Esophagus muscularis mucosa (tissue), 4 donors: Measurements from ENCODE around the gene PPP3CA. TPM values are rescaled to one million over a fixed set of nuclear protein-coding genes. Genes with fewer than 3 reads are reported as not detected.

Experiments used
- DNase-seq: peaks from one replicate; pipeline ENCODE4 v3.0.0-alpha.2; 2017; ENCODE audit errors: extremely low spot score
- H3K27ac ChIP-seq, 4 donors: fragments of 200-600 bp; sonication (generic); replicated peaks in 1 of 4; 1 replicate in 3 of 4; 2 replicates in 1 of 4; pipeline ENCODE4 v1.5.1; 2016 to 2019; ENCODE audit warnings: mild to moderate bottlenecking in 1 of 4
- H3K27me3 ChIP-seq, 4 donors: fragments of 200-600 bp; sonication (generic); one replicate each; pipeline versions ENCODE4 v1.5.1 to v1.6.0; 2016 to 2019
- H3K36me3 ChIP-seq, 4 donors: fragments of 200-600 bp; sonication (generic); one replicate each; pipeline ENCODE4 v1.5.1; 2016 to 2019
- H3K4me1 ChIP-seq, 4 donors: fragments of 200-600 bp; sonication (generic); one replicate each; pipeline ENCODE4 v1.5.1; 2016 to 2019
- H3K4me3 ChIP-seq, 4 donors: fragments of 200-600 bp; sonication (generic); 1 replicate in 2 of 4; 2 replicates in 2 of 4; pipeline ENCODE4 v1.5.1; 2016 to 2019; ENCODE audit warnings: mild to moderate bottlenecking in 4 of 4, moderate library complexity in 1 of 4
- H3K9me3 ChIP-seq, 4 donors: fragments of 200-600 bp; sonication (generic); 1 replicate in 3 of 4; 2 replicates in 1 of 4; pipeline ENCODE4 v1.5.1; 2016 to 2019
- EP300 ChIP-seq: sonication (generic); formaldehyde crosslinking; IDR thresholded peaks from one replicate; pipeline ENCODE4 v1.6.1; 2017; ENCODE audit warnings: antibody characterized with exemption
- POLR2A ChIP-seq: fragments of 450-650 bp; IDR thresholded peaks from one replicate; pipeline ENCODE4 v1.6.1; 2017; ENCODE audit warnings: antibody characterized with exemption, moderate library complexity, mild to moderate bottlenecking, low read depth
- POLR2AphosphoS5 ChIP-seq, 2 donors: sonication (generic); formaldehyde crosslinking; IDR thresholded peaks; one replicate each; pipeline ENCODE4 v1.6.1; 2017; ENCODE audit warnings: antibody characterized with exemption in 2 of 2
- WGBS: methylation state at CpG from one replicate; pipeline ENCODE4 v1.1.5; 2018; 5-methylcytosine and 5-hydroxymethylcytosine counted together
- intact Hi-C: fragments of 100-400 bp; cut with DNase I; formaldehyde crosslinking; loops from one replicate; pipeline ENCODE4 v1.15.1; 2023
- total RNA-seq, 4 donors: library from RNA; depleted of rRNA; stranded (reverse); fragments of >200 nt; gene quantifications; one replicate each; pipeline versions ENCODE4 v1.1.0 to v1.2.1, GENCODE V29; 2016
- TF ChIP-seq, protein P1 (sequence below), 3 experiments: fragments of 200-600 bp in 2 of 3; fragments of 450-650 bp in 1 of 3; sonication (generic) in 2 of 3; IDR thresholded peaks; one replicate each; pipeline ENCODE4 v1.5.1; 2017 to 2019; ENCODE audit warnings: antibody characterized with exemption in 3 of 3, mild to moderate bottlenecking in 2 of 3, moderate library complexity in 1 of 3

The PPP3CA gene
- total RNA-seq, 4 donors from 2014 or later: 21.3 to 31.6 (median 23.3) TPM

DNA sequence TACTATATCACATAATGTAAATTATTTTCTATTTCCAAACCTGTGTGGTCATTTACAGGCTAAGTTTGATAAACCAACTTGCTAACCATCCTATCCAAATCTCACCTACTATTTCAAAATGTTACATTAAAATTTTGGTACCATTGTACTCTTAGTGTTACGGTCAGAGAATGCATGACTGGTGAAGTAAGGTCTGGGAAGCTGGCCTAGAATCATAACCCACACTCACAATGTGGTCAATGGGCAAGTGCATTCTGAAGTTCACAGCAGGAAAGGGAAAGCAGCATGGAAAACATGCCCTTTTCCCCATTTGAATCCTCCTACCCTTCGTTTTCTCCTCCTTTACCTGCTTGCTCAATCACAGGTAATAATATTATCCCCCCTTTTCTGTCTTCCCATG is 54.4 kb downstream of the PPP3CA start:
- intact Hi-C loops: no loop called here
- no peaks in the 10 kb centered on the region for H3K36me3 ChIP-seq
- no peak for TF ChIP-seq POLR2AphosphoS5 (IDR thresholded peaks at IDR 0.05)
- no peak for TF ChIP-seq POLR2A
- TF ChIP-seq, protein P1, sequence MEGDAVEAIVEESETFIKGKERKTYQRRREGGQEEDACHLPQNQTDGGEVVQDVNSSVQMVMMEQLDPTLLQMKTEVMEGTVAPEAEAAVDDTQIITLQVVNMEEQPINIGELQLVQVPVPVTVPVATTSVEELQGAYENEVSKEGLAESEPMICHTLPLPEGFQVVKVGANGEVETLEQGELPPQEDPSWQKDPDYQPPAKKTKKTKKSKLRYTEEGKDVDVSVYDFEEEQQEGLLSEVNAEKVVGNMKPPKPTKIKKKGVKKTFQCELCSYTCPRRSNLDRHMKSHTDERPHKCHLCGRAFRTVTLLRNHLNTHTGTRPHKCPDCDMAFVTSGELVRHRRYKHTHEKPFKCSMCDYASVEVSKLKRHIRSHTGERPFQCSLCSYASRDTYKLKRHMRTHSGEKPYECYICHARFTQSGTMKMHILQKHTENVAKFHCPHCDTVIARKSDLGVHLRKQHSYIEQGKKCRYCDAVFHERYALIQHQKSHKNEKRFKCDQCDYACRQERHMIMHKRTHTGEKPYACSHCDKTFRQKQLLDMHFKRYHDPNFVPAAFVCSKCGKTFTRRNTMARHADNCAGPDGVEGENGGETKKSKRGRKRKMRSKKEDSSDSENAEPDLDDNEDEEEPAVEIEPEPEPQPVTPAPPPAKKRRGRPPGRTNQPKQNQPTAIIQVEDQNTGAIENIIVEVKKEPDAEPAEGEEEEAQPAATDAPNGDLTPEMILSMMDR (IDR thresholded peaks at IDR 0.05): no peak
- no peak for TF ChIP-seq EP300
- 84% methylated on average over 2 of the region's 2 CpGs for WGBS
- no peaks in the 10 kb centered on the region for H3K9me3 ChIP-seq
- no peak overlapping the region for H3K27ac ChIP-seq
- peaks cover 12 to 36% (median 32%) of the 10 kb centered on the region in 4 donors for H3K4me1 ChIP-seq
- no peaks in the 10 kb centered on the region for H3K27me3 ChIP-seq
- H3K4me3 ChIP-seq: no peak overlapping the region
- no peak for DNase-seq

DNA sequence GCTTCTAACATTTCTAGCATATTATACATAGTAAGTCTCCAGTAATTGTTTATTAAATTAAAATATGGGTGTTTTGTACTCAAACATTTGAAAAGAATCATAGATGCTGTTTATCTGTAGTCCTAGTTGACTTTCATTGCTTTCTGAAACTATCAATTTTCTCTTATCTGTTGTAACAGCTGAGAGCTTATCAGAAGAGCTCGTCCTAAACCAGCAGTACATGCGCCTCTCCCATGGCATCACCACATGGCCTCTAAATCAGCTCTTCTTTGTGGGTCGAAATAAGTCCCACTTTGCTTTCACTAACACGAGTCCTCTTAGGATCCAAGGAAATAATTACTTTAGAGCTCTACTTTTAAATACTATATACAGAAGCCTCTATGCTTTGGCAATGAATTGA is 55.1 kb downstream of the PPP3CA start:
- Histone ChIP-seq H3K27ac (no peak overlapping the region), H3K4me3 (no peak overlapping the region), H3K27me3 (no peaks in the 10 kb centered on the region), H3K36me3 (no peaks in the 10 kb centered on the region), H3K9me3 (no peaks in the 10 kb centered on the region), H3K4me1 (peaks cover 15 to 43% (median 39%) of the 10 kb centered on the region in 4 donors)
- no peak for DNase-seq
- WGBS: 89% methylated on average over 4 of the region's 4 CpGs
- intact Hi-C loops: no loop called here
- TF ChIP-seq EP300 (no peak), POLR2AphosphoS5 (IDR thresholded peaks at IDR 0.05) (no peak), POLR2A (no peak)
- TF ChIP-seq, protein P1 (IDR thresholded peaks at IDR 0.05): no peak

DNA sequence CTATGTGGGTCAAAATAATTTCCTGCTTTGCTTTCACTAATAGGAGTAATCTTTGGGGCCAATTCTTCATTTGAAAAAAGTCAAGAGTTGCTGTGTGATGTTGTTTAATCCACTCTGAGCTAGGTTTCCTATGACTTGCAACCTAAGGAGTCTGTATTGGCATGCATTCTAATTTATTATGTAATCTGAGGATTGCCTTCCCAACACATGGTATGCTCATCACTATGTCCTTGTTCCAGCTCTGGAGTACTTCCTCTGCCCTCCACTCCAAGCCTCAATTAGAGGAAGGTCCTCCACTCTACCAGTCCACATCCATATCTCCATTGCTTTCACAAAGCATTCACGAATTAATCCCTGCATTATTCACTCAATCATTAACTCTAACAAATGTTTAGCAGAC is 56.1 kb downstream of the PPP3CA start:
- Histone ChIP-seq H3K27ac (no peak overlapping the region), H3K4me3 (no peak overlapping the region), H3K9me3 (no peaks in the 10 kb centered on the region), H3K27me3 (no peaks in the 10 kb centered on the region), H3K36me3 (no peaks in the 10 kb centered on the region), H3K4me1 (peaks cover 17 to 50% (median 46%) of the 10 kb centered on the region in 4 donors)
- no peak for TF ChIP-seq POLR2A
- TF ChIP-seq, protein P1 (IDR thresholded peaks at IDR 0.05): no peak
- TF ChIP-seq EP300: no peak
- TF ChIP-seq POLR2AphosphoS5 (IDR thresholded peaks at IDR 0.05): no peak
- intact Hi-C loops: no loop called here
- no peak for DNase-seq
- 50% methylated on average over 1 of the region's 1 CpG for WGBS

DNA sequence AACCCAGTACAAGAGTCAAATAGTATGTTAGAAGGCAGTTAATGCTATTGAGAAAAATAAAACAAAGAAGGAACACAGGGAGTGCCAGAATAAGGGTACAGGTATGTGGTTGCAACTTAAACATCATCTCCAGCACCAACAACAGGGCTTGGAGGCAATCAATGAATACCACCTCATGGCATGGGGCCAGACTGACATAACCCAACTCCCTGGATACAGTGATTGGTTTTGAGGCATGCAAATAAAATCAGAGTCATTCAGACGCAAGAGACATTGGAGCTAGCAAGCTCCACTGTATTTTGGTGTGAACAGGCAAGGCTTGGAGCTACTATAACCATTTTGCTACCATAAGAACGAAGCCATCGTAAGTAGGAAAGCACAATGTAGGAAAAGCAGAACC is 56.7 kb downstream of the PPP3CA start:
- intact Hi-C loops: no loop called here
- Histone ChIP-seq H3K27ac (no peak overlapping the region), H3K36me3 (no peaks in the 10 kb centered on the region), H3K4me3 (no peak overlapping the region), H3K9me3 (no peaks in the 10 kb centered on the region), H3K4me1 (peaks cover 17 to 55% (median 46%) of the 10 kb centered on the region in 4 donors), H3K27me3 (no peaks in the 10 kb centered on the region)
- 91% methylated on average over 3 of the region's 3 CpGs for WGBS
- DNase-seq: no peak
- TF ChIP-seq POLR2A (no peak), POLR2AphosphoS5 (IDR thresholded peaks at IDR 0.05) (no peak), EP300 (no peak)
- TF ChIP-seq, protein P1 (IDR thresholded peaks at IDR 0.05): no peak

DNA sequence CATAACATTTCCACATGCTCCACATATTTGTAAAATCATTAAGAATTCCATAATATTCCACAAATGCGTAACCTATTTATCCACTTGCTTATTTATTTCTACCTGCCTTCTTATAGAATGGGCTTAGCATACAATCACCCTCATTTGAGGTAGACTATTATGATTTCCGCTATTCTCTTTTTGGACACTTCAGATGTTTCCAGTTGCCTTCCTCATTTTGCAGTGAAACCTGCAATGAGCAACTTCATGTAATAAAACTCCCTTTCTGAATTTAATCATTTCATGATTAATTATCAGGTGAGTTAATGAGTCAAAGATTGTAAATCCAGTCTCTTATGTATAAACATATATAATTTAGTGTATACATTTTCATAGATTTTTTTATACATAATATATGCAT is 58.0 kb downstream of the PPP3CA start:
- 91% methylated on average over 2 of the region's 2 CpGs for WGBS
- Histone ChIP-seq H3K27me3 (no peaks in the 10 kb centered on the region), H3K4me1 (peaks cover 17 to 68% (median 51%) of the 10 kb centered on the region in 4 donors), H3K36me3 (no peaks in the 10 kb centered on the region), H3K9me3 (no peaks in the 10 kb centered on the region), H3K27ac (no peak overlapping the region), H3K4me3 (no peak overlapping the region)
- no peak for DNase-seq
- no peak for TF ChIP-seq EP300
- no peak for TF ChIP-seq POLR2AphosphoS5 (IDR thresholded peaks at IDR 0.05)
- TF ChIP-seq, protein P1 (IDR thresholded peaks at IDR 0.05): no peak
- no peak for TF ChIP-seq POLR2A
- intact Hi-C loops: no loop called here
